ENCODE measurements around the gene TMPRSS6.

The TMPRSS6 gene

DNA sequence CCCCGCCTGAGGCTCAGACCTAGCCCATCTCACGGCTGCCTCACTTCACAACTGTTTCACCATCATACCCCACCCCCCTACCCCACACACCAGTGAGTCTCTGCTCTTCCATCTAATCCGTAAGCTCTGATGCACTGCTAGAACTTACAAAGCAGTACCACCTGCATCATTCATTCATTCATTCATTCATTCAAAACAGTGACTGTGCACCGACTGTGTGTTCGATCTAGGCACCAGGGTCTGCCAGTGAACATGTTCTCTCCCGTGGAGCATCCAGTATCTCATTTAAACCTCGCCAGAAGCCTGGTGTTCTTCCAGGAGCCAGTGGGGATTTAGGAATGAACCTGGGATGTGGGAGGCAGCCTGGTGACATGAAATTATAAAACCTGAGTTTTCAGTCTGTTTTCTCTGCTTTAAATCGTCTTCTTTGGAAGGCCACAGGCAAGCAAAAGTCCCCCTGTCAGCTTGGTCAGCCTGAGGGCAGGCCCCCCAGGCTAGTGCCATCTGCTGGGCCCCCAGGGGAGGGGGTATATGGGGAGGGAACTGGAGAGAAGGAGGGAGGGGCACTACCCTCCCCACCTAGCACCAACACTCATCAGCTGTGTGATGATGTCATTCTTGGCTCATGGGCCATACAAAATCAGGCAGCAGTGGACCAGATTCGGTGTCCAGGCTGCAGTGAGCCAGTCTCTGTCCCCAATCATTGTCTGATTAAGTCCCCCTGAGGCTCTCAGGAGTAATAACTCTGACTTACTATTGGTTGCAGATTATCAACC, 18.4 kb downstream of the TMPRSS6 start:
- DNase-seq (ENCODE audit: low read depth), result no peak
- TF ChIP-seq, protein P1, sequence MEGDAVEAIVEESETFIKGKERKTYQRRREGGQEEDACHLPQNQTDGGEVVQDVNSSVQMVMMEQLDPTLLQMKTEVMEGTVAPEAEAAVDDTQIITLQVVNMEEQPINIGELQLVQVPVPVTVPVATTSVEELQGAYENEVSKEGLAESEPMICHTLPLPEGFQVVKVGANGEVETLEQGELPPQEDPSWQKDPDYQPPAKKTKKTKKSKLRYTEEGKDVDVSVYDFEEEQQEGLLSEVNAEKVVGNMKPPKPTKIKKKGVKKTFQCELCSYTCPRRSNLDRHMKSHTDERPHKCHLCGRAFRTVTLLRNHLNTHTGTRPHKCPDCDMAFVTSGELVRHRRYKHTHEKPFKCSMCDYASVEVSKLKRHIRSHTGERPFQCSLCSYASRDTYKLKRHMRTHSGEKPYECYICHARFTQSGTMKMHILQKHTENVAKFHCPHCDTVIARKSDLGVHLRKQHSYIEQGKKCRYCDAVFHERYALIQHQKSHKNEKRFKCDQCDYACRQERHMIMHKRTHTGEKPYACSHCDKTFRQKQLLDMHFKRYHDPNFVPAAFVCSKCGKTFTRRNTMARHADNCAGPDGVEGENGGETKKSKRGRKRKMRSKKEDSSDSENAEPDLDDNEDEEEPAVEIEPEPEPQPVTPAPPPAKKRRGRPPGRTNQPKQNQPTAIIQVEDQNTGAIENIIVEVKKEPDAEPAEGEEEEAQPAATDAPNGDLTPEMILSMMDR (conservative IDR thresholded peaks at IDR 0.05; ENCODE audit: low read depth, low read length), result no peak
- no peak overlapping the region for H3K4me3 ChIP-seq (ENCODE audit: low read length)

DNA sequence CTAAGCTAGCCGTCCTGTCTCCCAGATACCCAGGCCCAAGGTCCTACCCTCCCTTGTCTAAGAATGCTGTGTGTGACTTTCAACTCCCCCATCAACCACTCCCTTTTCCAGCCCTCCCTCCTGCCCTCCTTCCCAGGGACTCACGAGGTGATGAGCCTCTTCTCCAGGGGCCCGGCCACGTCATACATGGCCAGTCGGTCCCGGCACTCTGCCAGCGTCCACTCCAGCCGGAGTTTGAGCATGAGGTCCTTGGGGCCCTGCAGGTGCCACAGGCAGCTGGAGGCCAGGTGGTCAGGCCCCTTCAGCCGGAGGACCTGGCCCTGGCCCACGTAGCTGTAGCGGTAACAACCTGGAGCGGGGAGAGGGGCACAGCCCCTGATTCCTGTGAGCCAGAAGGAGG, 20.1 kb downstream of the TMPRSS6 start:
- DNase-seq (ENCODE audit: low read depth), result no peak
- no peak overlapping the region for H3K4me3 ChIP-seq (ENCODE audit: low read length)
- TF ChIP-seq, protein P1 (conservative IDR thresholded peaks at IDR 0.05; ENCODE audit: low read depth, low read length), result no peak

DNA sequence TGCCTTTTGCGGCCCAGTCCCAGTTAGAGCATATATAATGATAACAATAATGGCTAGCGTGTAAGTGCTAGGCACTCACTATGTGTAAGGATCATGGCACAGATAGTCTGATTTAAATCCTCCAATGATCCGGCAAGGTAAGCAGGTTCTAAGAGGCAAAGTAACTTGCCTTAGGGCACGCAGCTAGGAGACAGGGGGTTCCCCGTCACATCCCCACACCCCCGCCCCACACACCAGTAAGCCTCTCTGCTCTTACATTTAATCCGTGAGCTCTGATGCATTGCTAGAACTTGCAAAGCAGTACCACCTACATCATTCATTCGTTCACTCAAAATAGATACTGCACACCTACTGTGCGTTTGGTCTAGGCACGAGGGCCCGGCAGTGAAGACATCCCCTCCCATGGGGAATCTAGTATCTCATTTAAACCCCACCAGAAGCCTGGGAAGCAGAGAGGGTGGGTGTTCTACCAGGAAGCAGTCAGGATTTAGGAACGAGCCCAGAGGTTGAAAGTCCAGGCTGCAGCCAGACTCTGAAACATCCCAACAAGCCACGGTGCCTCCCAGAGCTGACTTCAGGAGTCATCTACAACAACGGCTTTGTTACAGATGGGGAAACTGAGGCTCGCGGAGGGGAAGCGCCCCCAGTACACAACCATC, 20.6 kb downstream of the TMPRSS6 start:
- TF ChIP-seq, protein P1 (conservative IDR thresholded peaks at IDR 0.05; ENCODE audit: low read depth, low read length), result no peak
- DNase-seq (ENCODE audit: low read depth), result no peak
- no peak overlapping the region for H3K4me3 ChIP-seq (ENCODE audit: low read length)

DNA sequence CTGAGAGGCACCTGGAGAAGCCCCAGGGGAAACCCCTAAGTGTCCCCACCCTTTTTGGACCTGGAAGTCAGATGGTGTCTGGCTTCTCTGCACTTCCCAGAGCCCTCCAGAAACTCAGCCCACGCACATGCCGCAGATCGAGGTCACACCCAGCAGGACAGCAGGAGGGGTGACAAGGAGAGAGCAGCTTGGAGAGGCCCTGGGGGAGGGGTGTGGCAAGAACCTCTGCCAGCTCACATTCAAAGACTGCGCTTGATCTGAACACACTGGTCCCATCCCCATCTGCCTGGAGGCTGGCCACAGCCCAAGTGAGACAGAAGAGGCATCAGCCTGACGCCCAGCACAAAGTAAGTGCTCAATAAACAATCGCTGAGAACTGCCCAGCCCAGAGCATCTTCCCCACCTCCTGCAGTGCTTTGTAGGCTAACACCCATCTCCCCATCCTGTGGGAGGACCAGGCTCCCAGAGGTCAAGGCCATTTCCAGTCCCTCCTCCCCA, 21.4 kb downstream of the TMPRSS6 start:
- no peak for DNase-seq (ENCODE audit: low read depth)
- TF ChIP-seq, protein P1 (conservative IDR thresholded peaks at IDR 0.05; ENCODE audit: low read depth, low read length), result no peak
- no peak overlapping the region for H3K4me3 ChIP-seq (ENCODE audit: low read length)

DNA sequence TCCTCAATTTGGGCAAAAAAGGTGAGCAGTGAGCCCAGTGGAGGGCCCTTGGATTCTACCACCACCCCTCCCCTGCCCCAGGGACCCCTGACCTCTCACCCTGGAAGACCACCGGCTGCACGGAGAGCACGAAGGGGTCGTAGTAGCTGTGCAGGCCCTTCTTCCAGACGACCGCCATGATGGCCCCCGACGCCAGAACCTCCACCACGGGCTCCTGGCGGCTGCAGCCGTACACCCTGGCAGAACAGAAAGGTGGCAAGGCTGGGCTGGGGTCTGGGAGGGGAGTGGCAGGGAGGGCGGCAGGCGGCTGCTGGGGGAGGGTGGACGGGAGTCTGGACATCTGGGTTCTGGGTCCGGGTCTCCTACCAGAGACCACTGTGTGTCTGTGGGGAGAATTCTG, 23.3 kb downstream of the TMPRSS6 start:
- no peak overlapping the region for H3K4me3 ChIP-seq (ENCODE audit: low read length)
- DNase-seq (ENCODE audit: low read depth), result no peak
- TF ChIP-seq, protein P1 (conservative IDR thresholded peaks at IDR 0.05; ENCODE audit: low read depth, low read length), result no peak

DNA sequence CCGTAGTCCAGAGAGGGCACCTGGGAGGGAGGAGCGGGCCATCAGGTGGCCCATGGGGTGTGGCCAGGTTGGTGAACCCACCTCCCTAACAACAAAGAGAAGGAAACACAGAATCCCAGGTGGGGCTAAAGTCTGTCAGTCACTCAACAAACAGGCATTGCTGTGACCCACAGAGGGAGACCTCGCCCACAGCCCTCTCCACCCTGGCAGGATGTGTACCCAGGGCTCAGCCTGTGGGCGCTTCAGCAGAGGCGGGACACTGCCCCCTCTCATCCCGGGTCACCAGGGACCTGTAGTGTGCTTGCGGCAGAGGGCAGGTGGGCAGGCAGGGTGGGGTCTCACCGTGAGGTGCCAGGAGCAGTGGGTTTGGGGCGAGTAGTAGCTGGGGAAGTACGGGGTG, 25.1 kb downstream of the TMPRSS6 start:
- DNase-seq (ENCODE audit: low read depth), result no peak
- H3K4me3 ChIP-seq (ENCODE audit: low read length), result no peak overlapping the region
- TF ChIP-seq, protein P1 (conservative IDR thresholded peaks at IDR 0.05; ENCODE audit: low read depth, low read length), result no peak

DNA sequence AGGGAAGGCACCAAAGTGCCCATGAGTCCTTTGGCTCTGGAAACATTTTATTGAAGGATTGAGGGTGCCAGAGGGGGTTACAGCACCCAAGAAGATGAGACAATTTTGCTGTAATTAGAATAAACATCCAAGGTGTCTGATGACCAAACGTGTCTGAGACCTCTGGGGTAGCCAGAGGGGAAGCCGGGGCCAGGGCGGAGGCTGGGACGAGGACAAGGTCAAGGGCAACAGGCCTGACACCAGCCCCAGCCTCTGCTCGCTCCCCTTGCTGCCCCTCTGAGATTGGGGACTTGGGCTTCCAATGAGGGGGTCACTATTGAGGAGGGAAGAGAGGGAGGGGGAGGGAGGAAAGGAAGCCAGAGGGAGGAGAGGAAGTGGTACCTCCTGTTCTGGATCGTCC, 25.6 kb downstream of the TMPRSS6 start:
- no peak for DNase-seq (ENCODE audit: low read depth)
- TF ChIP-seq, protein P1 (conservative IDR thresholded peaks at IDR 0.05; ENCODE audit: low read depth, low read length), result no peak
- no peak overlapping the region for H3K4me3 ChIP-seq (ENCODE audit: low read length)
